Measurements from ENCODE around the gene RETSAT.
"Not testable (repeated sequence)": the region's sequence is repeated elsewhere in the genome, so short reads cannot be mapped to it uniquely, and the experiment has no call there.

Gene RETSAT

DNA sequence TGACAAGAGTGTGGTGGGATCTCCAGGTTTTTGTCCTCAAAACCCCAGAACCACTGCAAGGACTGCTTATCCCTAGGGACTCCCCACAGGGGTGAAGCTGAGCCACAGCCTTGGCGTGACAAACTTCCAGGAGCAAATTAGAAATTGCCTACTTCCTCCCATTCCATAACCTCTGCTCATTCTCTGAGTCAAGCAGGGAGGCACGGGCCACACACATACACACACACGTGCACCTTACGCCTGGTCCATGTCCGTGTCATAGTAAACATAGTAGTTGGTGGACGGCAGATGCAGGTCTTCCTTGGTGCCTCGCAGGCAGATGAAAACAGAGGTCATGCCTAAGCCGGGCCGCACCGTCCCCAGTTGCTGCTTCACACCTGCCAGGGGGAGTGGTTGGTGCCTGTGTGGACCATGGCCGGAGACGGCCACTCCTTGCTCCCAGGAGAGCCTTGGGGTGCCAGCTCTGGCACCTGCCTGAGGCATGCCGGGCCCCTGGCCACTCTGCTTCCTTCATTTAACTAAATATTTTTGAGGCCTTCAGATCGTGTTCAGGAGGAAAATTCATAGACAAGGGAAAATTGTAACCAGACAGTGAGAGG, 9.9 kb downstream of the RETSAT start:
- Histone ChIP-seq H3K4me3 (ENCODE audit: low read depth, low read length) (no peak overlapping the region), H3K27me3 (ENCODE audit: insufficient read depth, low read depth, severe bottlenecking) (no peaks in the 10 kb centered on the region), H3K9me3 (ENCODE audit: severe bottlenecking) (no peaks in the 10 kb centered on the region), H3K27ac (no peak overlapping the region), H3K36me3 (peaks cover 20% of the 10 kb centered on the region)
- TF ChIP-seq, protein P1, sequence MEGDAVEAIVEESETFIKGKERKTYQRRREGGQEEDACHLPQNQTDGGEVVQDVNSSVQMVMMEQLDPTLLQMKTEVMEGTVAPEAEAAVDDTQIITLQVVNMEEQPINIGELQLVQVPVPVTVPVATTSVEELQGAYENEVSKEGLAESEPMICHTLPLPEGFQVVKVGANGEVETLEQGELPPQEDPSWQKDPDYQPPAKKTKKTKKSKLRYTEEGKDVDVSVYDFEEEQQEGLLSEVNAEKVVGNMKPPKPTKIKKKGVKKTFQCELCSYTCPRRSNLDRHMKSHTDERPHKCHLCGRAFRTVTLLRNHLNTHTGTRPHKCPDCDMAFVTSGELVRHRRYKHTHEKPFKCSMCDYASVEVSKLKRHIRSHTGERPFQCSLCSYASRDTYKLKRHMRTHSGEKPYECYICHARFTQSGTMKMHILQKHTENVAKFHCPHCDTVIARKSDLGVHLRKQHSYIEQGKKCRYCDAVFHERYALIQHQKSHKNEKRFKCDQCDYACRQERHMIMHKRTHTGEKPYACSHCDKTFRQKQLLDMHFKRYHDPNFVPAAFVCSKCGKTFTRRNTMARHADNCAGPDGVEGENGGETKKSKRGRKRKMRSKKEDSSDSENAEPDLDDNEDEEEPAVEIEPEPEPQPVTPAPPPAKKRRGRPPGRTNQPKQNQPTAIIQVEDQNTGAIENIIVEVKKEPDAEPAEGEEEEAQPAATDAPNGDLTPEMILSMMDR (IDR thresholded peaks at IDR 0.05; ENCODE audit: low read depth, low read length) = no peak
- DNase-seq = no peak

DNA sequence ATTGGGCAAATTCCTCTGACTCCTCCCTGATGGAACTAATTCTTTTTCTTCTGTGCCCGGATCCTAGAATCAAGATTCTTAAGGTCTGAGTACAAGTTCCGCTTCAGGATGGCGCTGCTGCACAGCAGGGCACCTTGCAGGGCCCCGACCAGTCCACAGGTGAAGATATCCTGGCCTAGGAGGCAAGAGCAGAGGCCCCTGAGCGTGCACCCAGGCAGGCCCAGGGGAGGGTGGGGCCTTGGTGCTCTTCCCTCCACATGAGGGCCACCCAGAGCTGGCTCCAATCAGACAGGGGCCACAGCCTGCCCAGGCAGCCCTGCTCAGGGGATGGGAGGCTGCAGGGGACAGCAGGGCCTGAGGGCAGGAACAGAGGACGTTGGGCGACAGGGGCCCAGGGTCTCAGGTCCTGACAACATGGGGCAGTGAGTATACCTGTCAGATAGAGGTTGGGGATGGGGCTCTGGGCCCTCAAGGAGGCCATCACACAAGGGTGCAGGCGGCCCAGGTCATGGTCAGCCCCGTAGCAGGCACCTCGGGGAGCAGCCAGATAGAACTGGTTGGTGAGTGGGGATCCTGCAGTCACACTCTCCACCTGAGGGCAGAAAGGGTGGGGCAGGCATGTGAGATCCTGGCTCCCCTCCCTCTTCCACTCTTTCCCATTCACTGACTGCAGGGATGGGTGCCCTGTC, 11.0 kb downstream of the RETSAT start:
- H3K27me3 ChIP-seq (ENCODE audit: insufficient read depth, low read depth, severe bottlenecking); H3K27ac ChIP-seq; H3K4me3 ChIP-seq (ENCODE audit: low read depth, low read length); DNase-seq; H3K9me3 ChIP-seq (ENCODE audit: severe bottlenecking): not testable (repeated sequence)
- peaks cover 16% of the 10 kb centered on the region for H3K36me3 ChIP-seq

DNA sequence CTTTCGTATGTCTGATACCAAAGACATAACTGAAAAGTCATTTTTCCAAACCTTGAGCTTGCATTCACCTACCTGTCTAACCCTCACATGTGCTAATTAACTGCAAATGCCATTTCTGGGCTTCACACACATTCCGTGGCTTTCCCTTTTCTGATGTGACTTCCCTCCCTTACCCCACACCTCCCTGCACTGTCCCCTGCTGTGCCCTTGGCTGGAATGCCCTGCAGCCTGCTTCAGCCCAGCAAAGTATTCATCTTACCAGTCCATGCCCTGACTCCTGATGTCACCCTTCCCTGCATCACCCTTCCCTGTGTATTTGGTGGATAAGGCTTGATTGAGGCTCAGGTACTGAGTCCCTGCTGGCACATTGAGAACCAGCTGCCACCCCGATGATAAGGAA, 12.2 kb downstream of the RETSAT start:
- TF ChIP-seq, protein P1 (IDR thresholded peaks at IDR 0.05; ENCODE audit: low read depth, low read length) = no peak
- Histone ChIP-seq H3K4me3 (ENCODE audit: low read depth, low read length) (no peak overlapping the region), H3K36me3 (peaks cover 13% of the 10 kb centered on the region), H3K9me3 (ENCODE audit: severe bottlenecking) (no peaks in the 10 kb centered on the region), H3K27me3 (ENCODE audit: insufficient read depth, low read depth, severe bottlenecking) (no peaks in the 10 kb centered on the region), H3K27ac (no peak overlapping the region)
- no peak for DNase-seq

DNA sequence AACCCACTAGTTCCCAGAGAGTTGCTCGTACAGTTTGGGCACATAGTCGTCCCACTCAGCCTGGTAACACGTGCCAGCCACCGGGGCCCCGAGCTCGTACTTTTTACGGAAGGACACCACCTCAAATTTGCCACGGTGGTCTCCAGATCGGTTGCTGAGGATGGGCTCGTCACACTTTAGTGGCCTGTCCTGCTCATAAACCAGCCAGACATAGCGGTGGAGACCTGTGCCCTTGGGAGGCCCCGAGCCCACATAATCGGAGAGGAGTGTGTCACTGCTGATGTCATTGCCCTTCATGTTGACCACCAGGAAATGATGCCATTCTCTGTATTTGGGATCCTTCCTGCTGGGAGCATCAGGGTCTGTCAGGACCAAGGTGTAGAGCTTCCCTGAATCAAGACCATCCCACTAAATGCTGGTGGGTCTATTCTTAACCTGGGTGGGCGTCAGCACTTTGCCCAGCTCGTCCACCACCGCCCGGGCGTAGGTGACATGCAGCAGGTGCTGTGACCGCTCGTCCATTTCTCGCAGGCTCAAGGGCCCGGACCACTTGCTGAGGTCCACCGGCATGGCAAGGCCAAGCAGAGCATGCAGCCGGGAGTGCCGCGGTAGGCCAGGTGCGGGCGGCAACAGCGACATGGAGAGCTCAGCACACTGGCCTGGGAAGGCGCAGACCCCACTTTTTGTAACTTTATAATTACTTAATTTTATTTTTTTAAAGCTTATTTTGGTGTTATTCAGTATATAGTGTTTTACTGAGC, 12.9 kb downstream of the RETSAT start:
- no peaks in the 10 kb centered on the region for H3K9me3 ChIP-seq (ENCODE audit: severe bottlenecking)
- H3K27ac ChIP-seq = no peak overlapping the region
- DNase-seq = no peak
- TF ChIP-seq, protein P1 (IDR thresholded peaks at IDR 0.05; ENCODE audit: low read depth, low read length) = no peak
- no peaks in the 10 kb centered on the region for H3K27me3 ChIP-seq (ENCODE audit: insufficient read depth, low read depth, severe bottlenecking)
- no peak overlapping the region for H3K4me3 ChIP-seq (ENCODE audit: low read depth, low read length)
- H3K36me3 ChIP-seq = peaks cover 13% of the 10 kb centered on the region

DNA sequence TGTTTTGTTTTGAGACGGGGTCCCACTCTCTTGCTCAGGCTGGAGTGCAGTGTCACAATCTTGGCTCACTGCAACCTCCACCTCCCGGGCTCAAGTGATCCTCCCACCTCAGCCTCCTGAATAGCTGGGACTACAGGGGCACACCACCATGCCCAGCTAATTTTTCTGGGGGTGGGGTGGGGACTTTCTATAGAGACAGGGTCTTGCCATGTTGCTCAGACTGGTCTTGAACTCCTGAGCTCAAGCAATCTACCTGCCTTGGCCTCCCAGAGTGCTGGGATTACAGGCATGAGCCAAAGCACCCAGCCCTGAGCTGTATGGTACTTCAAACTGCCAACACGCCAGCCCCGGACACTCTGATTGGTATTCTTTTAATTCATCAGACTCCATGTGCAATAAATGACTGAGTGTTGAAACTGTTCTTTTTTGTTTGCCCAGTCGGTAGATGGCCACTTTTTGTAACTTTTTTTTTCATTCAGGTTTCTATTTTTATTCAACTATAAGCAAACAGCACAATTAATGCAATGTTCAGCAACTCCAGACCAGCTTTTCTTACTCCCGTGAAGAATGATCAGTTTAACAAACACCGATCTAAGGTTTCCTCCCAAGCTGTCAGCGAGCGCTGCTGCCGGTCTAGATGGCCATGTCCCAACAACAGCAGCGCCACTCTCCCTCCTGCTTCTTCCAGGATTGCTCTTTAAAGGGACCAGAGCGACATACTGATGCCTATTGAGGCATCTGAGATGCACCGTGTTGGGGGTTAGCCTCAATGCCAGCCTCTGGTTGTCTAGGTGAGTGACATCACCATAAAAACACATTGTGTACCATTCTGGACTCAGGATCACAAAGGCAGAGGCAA, 14.1 kb downstream of the RETSAT start:
- TF ChIP-seq, protein P1 (IDR thresholded peaks at IDR 0.05; ENCODE audit: low read depth, low read length) = no peak
- Histone ChIP-seq H3K4me3 (ENCODE audit: low read depth, low read length) (no peak overlapping the region), H3K27me3 (ENCODE audit: insufficient read depth, low read depth, severe bottlenecking) (no peaks in the 10 kb centered on the region), H3K36me3 (peaks cover 4% of the 10 kb centered on the region), H3K27ac (no peak overlapping the region), H3K9me3 (ENCODE audit: severe bottlenecking) (no peaks in the 10 kb centered on the region)
- no peak for DNase-seq

Measured in WERI-Rb-1 (cell line).